Measurements from ENCODE around the gene KCNT1. TPM values are rescaled to one million over a fixed set of nuclear protein-coding genes. Genes with fewer than 3 reads are reported as not detected.

The KCNT1 gene
- total and polyA plus RNA-seq, 2 donors (not counting 3 experiments of a cell fraction or from before 2014, with no cell fraction given) = not detected

GRCh38 chr9:135665795-135666189, 36.2 kb upstream of the KCNT1 start:
- no peak overlapping the region for H3K4me2 ChIP-seq (ENCODE audit: insufficient read depth, low read length)
- intact Hi-C loops (cut with micrococcal nuclease) = no loop called here
- ChIA-PET CTCF (no interaction called here), POLR2A (no interaction called here)
- no peaks in the 10 kb centered on the region for H4K20me1 ChIP-seq (replicated peaks; ENCODE audit: control insufficient read depth, extremely low read depth, insufficient read depth, low read length)
- no peaks in the 10 kb centered on the region for H3K4me1 ChIP-seq (ENCODE audit: control insufficient read depth, extremely low read depth, insufficient read depth, low read length)
- TF ChIP-seq POLR2A (IDR thresholded peaks at IDR 0.05; ENCODE audit: low read depth, low read length) (no peak), GATA2 (IDR thresholded peaks at IDR 0.05; ENCODE audit: insufficient read depth, insufficient read length, low read depth, low read length) (no peak), EZH2 (IDR thresholded peaks at IDR 0.05; ENCODE audit: borderline replicate concordance, low read depth, low read length, severe bottlenecking) (no peak), POLR2AphosphoS5 (IDR thresholded peaks at IDR 0.05; ENCODE audit: insufficient read depth, low read depth, low read length) (no peak), MYC (IDR thresholded peaks at IDR 0.05; ENCODE audit: low read depth, low read length) (no peak)
- TF ChIP-seq, protein P1, sequence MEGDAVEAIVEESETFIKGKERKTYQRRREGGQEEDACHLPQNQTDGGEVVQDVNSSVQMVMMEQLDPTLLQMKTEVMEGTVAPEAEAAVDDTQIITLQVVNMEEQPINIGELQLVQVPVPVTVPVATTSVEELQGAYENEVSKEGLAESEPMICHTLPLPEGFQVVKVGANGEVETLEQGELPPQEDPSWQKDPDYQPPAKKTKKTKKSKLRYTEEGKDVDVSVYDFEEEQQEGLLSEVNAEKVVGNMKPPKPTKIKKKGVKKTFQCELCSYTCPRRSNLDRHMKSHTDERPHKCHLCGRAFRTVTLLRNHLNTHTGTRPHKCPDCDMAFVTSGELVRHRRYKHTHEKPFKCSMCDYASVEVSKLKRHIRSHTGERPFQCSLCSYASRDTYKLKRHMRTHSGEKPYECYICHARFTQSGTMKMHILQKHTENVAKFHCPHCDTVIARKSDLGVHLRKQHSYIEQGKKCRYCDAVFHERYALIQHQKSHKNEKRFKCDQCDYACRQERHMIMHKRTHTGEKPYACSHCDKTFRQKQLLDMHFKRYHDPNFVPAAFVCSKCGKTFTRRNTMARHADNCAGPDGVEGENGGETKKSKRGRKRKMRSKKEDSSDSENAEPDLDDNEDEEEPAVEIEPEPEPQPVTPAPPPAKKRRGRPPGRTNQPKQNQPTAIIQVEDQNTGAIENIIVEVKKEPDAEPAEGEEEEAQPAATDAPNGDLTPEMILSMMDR (IDR thresholded peaks at IDR 0.05; ENCODE audit: extremely low read depth in 1 of 2, insufficient read depth in 1 of 2, low read depth in 1 of 2, low read length in 2 of 2) = no peak
- no peak overlapping the region for H3K27ac ChIP-seq (ENCODE audit: insufficient read depth, low read depth, low read length)
- no peak overlapping the region for H3K9ac ChIP-seq (replicated peaks; ENCODE audit: extremely low read depth, insufficient read depth, low read length)
- DNase-seq (ENCODE audit: low read depth, low spot score) = no peak
- dilution Hi-C loops (cut with MboI; ENCODE audit: extremely low pct_ligation_motif_present, low sequenced_read_pairs) = no loop called here
- no peaks in the 10 kb centered on the region for H3K79me2 ChIP-seq (ENCODE audit: control insufficient read depth, insufficient read depth, low read length)
- no peaks in the 10 kb centered on the region for H3K36me3 ChIP-seq (ENCODE audit: control insufficient read depth in 2 of 2, extremely low read depth in 1 of 2, insufficient read depth in 2 of 2, low read length in 2 of 2)
- no peaks in the 10 kb centered on the region for H3K27me3 ChIP-seq (ENCODE audit: control insufficient read depth in 2 of 2, insufficient read depth in 2 of 2, low read length in 2 of 2)
- BruUV-seq (replicated peaks) = no TSS peak
- no peak overlapping the region for H2AFZ ChIP-seq (ENCODE audit: low read depth, low read length)
- no peaks in the 10 kb centered on the region for H3K9me1 ChIP-seq (replicated peaks; ENCODE audit: control insufficient read depth, extremely low read depth, insufficient read depth, low read length)
- no peaks in the 10 kb centered on the region for H3K9me3 ChIP-seq (replicated peaks; ENCODE audit: control insufficient read depth, insufficient read depth, low read length)
- H3K4me3 ChIP-seq (replicated peaks in 1 of 3; ENCODE audit: insufficient read depth in 1 of 3, low read depth in 1 of 3, low read length in 3 of 3) = no peak overlapping the region
- no peak for FAIRE-seq
